ENCODE results near the gene TPPP3.

Gene TPPP3

GRCh38 chr16:67441271-67441753, 48.0 kb upstream of the TPPP3 start:
- no peak overlapping the region for H3K27ac ChIP-seq (replicated peaks)
- no peak overlapping the region for H3K4me3 ChIP-seq (replicated peaks; ENCODE audit: insufficient read depth, low read length)
- TF ChIP-seq, protein P1, sequence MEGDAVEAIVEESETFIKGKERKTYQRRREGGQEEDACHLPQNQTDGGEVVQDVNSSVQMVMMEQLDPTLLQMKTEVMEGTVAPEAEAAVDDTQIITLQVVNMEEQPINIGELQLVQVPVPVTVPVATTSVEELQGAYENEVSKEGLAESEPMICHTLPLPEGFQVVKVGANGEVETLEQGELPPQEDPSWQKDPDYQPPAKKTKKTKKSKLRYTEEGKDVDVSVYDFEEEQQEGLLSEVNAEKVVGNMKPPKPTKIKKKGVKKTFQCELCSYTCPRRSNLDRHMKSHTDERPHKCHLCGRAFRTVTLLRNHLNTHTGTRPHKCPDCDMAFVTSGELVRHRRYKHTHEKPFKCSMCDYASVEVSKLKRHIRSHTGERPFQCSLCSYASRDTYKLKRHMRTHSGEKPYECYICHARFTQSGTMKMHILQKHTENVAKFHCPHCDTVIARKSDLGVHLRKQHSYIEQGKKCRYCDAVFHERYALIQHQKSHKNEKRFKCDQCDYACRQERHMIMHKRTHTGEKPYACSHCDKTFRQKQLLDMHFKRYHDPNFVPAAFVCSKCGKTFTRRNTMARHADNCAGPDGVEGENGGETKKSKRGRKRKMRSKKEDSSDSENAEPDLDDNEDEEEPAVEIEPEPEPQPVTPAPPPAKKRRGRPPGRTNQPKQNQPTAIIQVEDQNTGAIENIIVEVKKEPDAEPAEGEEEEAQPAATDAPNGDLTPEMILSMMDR (IDR thresholded peaks at IDR 0.05; ENCODE audit: insufficient read depth, low read length) = no peak
- no peak for TF ChIP-seq GABPA (IDR thresholded peaks at IDR 0.05; ENCODE audit: low read depth)
- no peak for TF ChIP-seq SPI1 (IDR thresholded peaks at IDR 0.05; ENCODE audit: borderline replicate concordance, low read depth)
- no peak for TF ChIP-seq REST (IDR thresholded peaks at IDR 0.05; ENCODE audit: insufficient replicate concordance, low read depth)
- TF ChIP-seq POLR2AphosphoS5 (IDR thresholded peaks at IDR 0.05; ENCODE audit: low read depth) = no peak
- DNase-seq (ENCODE audit: low read depth in 1 of 2, low spot score in 1 of 2) = no peak
- no peaks in the 10 kb centered on the region for H3K27me3 ChIP-seq (ENCODE audit: insufficient read depth, poor library complexity, severe bottlenecking)

GRCh38 chr16:67438824-67439393, 45.6 kb upstream of the TPPP3 start:
- DNase-seq (ENCODE audit: low read depth in 1 of 2, low spot score in 1 of 2) = no peak
- H3K27me3 ChIP-seq (ENCODE audit: insufficient read depth, poor library complexity, severe bottlenecking) = no peaks in the 10 kb centered on the region
- H3K4me3 ChIP-seq (replicated peaks; ENCODE audit: insufficient read depth, low read length) = no peak overlapping the region
- TF ChIP-seq SPI1 (IDR thresholded peaks at IDR 0.05; ENCODE audit: borderline replicate concordance, low read depth) (no peak), GABPA (IDR thresholded peaks at IDR 0.05; ENCODE audit: low read depth) (no peak), POLR2AphosphoS5 (IDR thresholded peaks at IDR 0.05; ENCODE audit: low read depth) (no peak), REST (IDR thresholded peaks at IDR 0.05; ENCODE audit: insufficient replicate concordance, low read depth) (no peak)
- TF ChIP-seq, protein P1 (IDR thresholded peaks at IDR 0.05; ENCODE audit: insufficient read depth, low read length) = no peak
- no peak overlapping the region for H3K27ac ChIP-seq (replicated peaks)

DNA sequence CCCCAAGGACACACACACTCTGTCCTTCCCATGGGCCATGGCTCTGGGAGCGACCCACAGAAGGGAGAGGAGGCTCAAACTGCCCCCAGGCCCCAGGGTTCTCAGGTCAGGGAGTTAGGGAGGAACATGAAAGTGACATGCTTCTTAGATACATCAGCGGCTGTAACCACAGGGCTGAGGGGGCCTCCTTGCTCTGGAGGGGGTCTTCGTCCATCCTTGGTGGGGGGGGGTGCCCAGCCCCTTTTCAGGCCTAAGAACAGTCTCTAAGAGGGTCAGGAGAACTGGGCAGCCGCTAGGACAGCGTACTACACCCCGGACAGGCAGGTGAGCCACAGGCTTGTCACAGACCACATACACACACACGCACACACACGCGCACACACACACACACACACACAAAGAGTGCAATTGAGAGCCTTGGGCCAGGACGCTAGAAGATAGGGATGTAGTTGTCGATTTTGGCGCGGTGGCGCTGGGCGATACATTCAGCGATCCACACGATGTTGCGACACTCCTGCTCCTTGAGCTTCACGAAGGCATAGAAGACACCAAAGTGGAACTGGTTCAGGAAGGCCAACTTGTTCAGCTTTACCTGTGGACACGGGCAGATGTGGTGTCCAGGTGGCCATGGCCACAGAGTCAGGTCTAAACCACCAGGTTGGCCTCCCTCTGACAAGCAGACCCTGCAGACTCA, 44.9 kb upstream of the TPPP3 start:
- H3K4me3 ChIP-seq (replicated peaks; ENCODE audit: insufficient read depth, low read length) = no peak overlapping the region
- TF ChIP-seq POLR2AphosphoS5 (IDR thresholded peaks at IDR 0.05; ENCODE audit: low read depth) (no peak), GABPA (IDR thresholded peaks at IDR 0.05; ENCODE audit: low read depth) (no peak), SPI1 (IDR thresholded peaks at IDR 0.05; ENCODE audit: borderline replicate concordance, low read depth) (no peak), REST (IDR thresholded peaks at IDR 0.05; ENCODE audit: insufficient replicate concordance, low read depth) (no peak)
- TF ChIP-seq, protein P1 (IDR thresholded peaks at IDR 0.05; ENCODE audit: insufficient read depth, low read length) = no peak
- H3K27ac ChIP-seq (replicated peaks) = no peak overlapping the region
- DNase-seq (ENCODE audit: low read depth in 1 of 2, low spot score in 1 of 2) = no peak
- H3K27me3 ChIP-seq (ENCODE audit: insufficient read depth, poor library complexity, severe bottlenecking) = no peaks in the 10 kb centered on the region

All from HL-60 (cell line).